Measurements from ENCODE around the gene RNF181.

The RNF181 gene

GRCh38 chr2:85564144-85564563, 31.4 kb upstream of the RNF181 start:
- Mint-ChIP-seq H3K4me1 (peaks cover 25% of the 10 kb centered on the region), H3K4me3 (no peak overlapping the region), H3K27ac (no peak overlapping the region), H3K9me3 (no peaks in the 10 kb centered on the region), H3K27me3 (ENCODE audit: low read depth, poor library complexity) (peaks cover 7% of the 10 kb centered on the region), H3K36me3 (ENCODE audit: low read depth) (no peaks in the 10 kb centered on the region)
- DNase-seq, result no peak
- no peak for TF ChIP-seq CTCF (IDR thresholded peaks at IDR 0.05)

- no peak overlapping the region for H3K27ac Mint-ChIP-seq
- peaks cover 5% of the 10 kb centered on the region for H3K4me1 Mint-ChIP-seq
- TF ChIP-seq CTCF (IDR thresholded peaks at IDR 0.05), result no peak
- no peak overlapping the region for H3K4me3 Mint-ChIP-seq
- peaks cover 21% of the 10 kb centered on the region for H3K27me3 Mint-ChIP-seq (ENCODE audit: low read depth, poor library complexity)
- H3K9me3 Mint-ChIP-seq, result no peaks in the 10 kb centered on the region
- DNase-seq, result no peak
- no peaks in the 10 kb centered on the region for H3K36me3 Mint-ChIP-seq (ENCODE audit: low read depth)
Observed at GRCh38 chr2:85566265-85566664, 29.3 kb upstream of the RNF181 start.

GRCh38 chr2:85575739-85576138, 19.8 kb upstream of the RNF181 start:
- H3K4me1 Mint-ChIP-seq, result peaks cover 45% of the 10 kb centered on the region
- TF ChIP-seq CTCF (IDR thresholded peaks at IDR 0.05), result no peak
- DNase-seq, result no peak
- H3K9me3 Mint-ChIP-seq, result no peaks in the 10 kb centered on the region
- H3K27me3 Mint-ChIP-seq (ENCODE audit: low read depth, poor library complexity), result peaks cover 27% of the 10 kb centered on the region
- H3K27ac Mint-ChIP-seq, result no peak overlapping the region
- no peaks in the 10 kb centered on the region for H3K36me3 Mint-ChIP-seq (ENCODE audit: low read depth)
- H3K4me3 Mint-ChIP-seq, result no peak overlapping the region

GRCh38 chr2:85577063-85577385, 18.5 kb upstream of the RNF181 start:
- Mint-ChIP-seq H3K9me3 (no peaks in the 10 kb centered on the region), H3K4me3 (peak overlapping the region; percentile 70), H3K4me1 (peaks cover 53% of the 10 kb centered on the region), H3K27me3 (ENCODE audit: low read depth, poor library complexity) (peaks cover 19% of the 10 kb centered on the region), H3K36me3 (ENCODE audit: low read depth) (peaks cover 6% of the 10 kb centered on the region), H3K27ac (peak overlapping the region; percentile 92)
- no peak for TF ChIP-seq CTCF (IDR thresholded peaks at IDR 0.05)
- DNase-seq, result no peak

- peaks cover 6% of the 10 kb centered on the region for H3K36me3 Mint-ChIP-seq (ENCODE audit: low read depth)
- H3K9me3 Mint-ChIP-seq, result no peaks in the 10 kb centered on the region
- no peak for TF ChIP-seq CTCF (IDR thresholded peaks at IDR 0.05)
- H3K4me3 Mint-ChIP-seq, result peak within 1 kb of the TSS; percentile 70
- peaks cover 58% of the 10 kb centered on the region for H3K4me1 Mint-ChIP-seq
- peaks cover 14% of the 10 kb centered on the region for H3K27me3 Mint-ChIP-seq (ENCODE audit: low read depth, poor library complexity)
- peak within 1 kb of the TSS; percentile 99 for H3K27ac Mint-ChIP-seq
- peak; percentile 37 for DNase-seq
Observed at GRCh38 chr2:85577386-85578242, 17.9 kb upstream of the RNF181 start, which contains the start of gene VAMP8. VAMP8 (plus strand) TSS chr2:85577586; CDS start chr2:85577647, 61 bp downstream.
